Activated T-helper 17 cell treated with anti-CD3 and anti-CD28 coated beads, Interleukin-2, amount 50 U/mL, for 72 hours (primary cell): Measurements from ENCODE around the gene VGLL2. TPM values are rescaled to one million over a fixed set of nuclear protein-coding genes. Genes with fewer than 3 reads are reported as not detected.

ENCODE experiments used
- ATAC-seq: fragments of 150-1000 bp; cut with Tn5 transposase; replicated peaks from 2 replicates; pipeline ENCODE4 v1.10.0; 2021; ENCODE audit warnings: mild to moderate bottlenecking, moderate library complexity
- H3K27ac Mint-ChIP-seq: one replicate; pipeline ENCODE4 v1.8.0; 2022; ENCODE audit warnings: mixed read lengths
- H3K27me3 Mint-ChIP-seq: one replicate; pipeline ENCODE4 v1.8.0; 2022; ENCODE audit warnings: mixed read lengths
- H3K36me3 Mint-ChIP-seq: one replicate; pipeline ENCODE4 v1.8.0; 2022; ENCODE audit warnings: low read depth, mild to moderate bottlenecking, mixed read lengths
- H3K4me1 Mint-ChIP-seq: one replicate; pipeline ENCODE4 v1.8.0; 2022; ENCODE audit warnings: mixed read lengths
- H3K4me3 Mint-ChIP-seq: one replicate; pipeline ENCODE4 v1.8.0; 2022; ENCODE audit warnings: mild to moderate bottlenecking, mixed read lengths
- H3K9me3 Mint-ChIP-seq: one replicate; pipeline ENCODE4 v1.8.0; 2022; ENCODE audit warnings: mixed read lengths
- total RNA-seq, 2 donors: library from RNA; stranded (reverse); gene quantifications; one replicate each; pipeline ENCODE4 v1.2.3, GENCODE V29; 2022

VGLL2 gene
- total RNA-seq, 2 donors from 2014 or later, result not detected

DNA sequence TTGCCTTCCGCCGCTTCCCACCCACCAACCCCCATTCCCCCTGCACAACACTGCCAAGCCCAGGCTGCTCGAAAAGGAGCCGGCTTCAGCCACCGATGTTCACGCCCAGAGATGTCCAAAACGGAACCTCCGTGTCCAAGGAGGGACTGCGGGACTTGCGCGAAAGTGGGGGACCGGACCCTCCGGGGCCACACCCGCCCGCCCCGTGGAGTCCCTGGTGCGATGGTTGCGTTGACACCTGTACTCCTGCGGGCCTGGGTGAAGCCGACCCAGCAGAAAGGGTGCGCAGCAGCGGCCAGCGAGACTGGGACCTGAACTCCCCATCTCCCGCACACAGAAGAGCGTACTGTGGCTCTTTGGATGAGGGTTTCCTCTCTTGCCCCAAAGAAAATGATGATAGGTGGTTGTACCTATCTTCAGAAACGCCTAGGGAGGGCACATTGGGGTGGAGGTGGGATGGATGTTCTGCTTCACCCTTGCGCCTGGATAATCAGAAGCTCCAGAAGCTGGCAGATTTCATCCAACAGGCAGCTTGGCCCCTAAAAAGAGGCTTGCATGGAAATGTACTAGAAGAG, 1.9 kb upstream of the VGLL2 start:
- peaks cover 4% of the 10 kb centered on the region for H3K4me1 Mint-ChIP-seq
- no peak for ATAC-seq
- no peaks in the 10 kb centered on the region for H3K9me3 Mint-ChIP-seq
- no peak overlapping the region for H3K4me3 Mint-ChIP-seq
- no peaks in the 10 kb centered on the region for H3K36me3 Mint-ChIP-seq
- H3K27ac Mint-ChIP-seq, result no peak overlapping the region
- H3K27me3 Mint-ChIP-seq, result peaks cover 62% of the 10 kb centered on the region

DNA sequence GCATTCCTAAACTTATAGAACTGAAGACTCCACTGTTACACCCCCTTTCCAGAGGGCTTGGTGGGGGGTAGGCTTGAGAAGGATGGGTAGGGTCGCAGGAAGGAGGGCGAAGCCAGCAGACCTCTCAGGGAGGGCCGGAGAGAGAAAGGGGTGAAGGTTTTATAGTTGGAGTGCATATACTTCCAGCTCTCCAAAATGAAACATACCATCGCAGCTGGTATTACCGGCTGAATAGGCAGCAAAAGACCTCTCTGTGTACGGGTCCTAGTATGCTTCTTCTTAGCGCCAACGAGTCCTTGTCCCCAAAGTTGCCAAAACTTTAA, 1.0 kb upstream of the VGLL2 start:
- peaks cover 71% of the 10 kb centered on the region for H3K27me3 Mint-ChIP-seq
- no peak overlapping the region for H3K27ac Mint-ChIP-seq
- H3K36me3 Mint-ChIP-seq, result no peaks in the 10 kb centered on the region
- H3K4me1 Mint-ChIP-seq, result peaks cover 4% of the 10 kb centered on the region
- no peak for ATAC-seq
- H3K9me3 Mint-ChIP-seq, result no peaks in the 10 kb centered on the region
- H3K4me3 Mint-ChIP-seq, result peak overlapping the region; percentile 55

DNA sequence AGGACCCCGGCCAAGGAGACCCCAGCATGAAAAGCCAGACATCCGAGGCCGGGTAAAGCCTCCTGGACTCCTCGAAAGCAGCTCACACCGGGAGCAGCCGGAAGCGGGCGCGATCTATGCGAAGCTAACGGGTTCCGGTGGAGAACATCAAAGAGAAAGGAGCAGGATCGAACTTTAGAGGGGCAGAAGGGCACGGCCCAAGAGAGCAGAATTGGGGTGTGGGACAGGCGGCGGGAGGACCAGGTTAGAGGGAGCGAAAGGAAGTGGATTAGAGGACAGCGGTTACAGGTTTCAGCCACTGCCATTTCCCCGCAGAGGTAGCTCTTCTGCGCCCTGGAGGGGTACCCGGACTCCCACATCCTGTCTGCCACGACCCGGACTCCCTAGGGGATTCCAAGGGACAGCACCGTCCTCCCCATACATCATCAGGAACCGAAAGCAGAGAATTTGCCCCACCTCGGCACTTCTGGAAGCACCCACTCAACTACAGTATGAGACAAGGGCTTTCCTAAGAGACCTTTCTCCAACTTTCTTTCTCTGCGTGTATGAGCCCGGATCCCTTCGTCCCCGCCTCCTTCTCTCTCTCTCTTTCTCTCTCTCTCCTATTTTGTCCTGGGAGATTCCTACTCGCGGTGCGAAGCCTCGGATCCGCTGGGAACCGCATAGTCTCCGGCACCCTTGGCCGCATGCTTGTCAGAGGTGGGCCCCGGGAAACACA, 507 bp upstream of the VGLL2 start:
- ATAC-seq, result peak; percentile 79
- Mint-ChIP-seq H3K27ac (no peak overlapping the region), H3K9me3 (no peaks in the 10 kb centered on the region), H3K4me3 (peak overlapping the region; percentile 55), H3K27me3 (peaks cover 73% of the 10 kb centered on the region), H3K4me1 (peaks cover 4% of the 10 kb centered on the region), H3K36me3 (no peaks in the 10 kb centered on the region)

DNA sequence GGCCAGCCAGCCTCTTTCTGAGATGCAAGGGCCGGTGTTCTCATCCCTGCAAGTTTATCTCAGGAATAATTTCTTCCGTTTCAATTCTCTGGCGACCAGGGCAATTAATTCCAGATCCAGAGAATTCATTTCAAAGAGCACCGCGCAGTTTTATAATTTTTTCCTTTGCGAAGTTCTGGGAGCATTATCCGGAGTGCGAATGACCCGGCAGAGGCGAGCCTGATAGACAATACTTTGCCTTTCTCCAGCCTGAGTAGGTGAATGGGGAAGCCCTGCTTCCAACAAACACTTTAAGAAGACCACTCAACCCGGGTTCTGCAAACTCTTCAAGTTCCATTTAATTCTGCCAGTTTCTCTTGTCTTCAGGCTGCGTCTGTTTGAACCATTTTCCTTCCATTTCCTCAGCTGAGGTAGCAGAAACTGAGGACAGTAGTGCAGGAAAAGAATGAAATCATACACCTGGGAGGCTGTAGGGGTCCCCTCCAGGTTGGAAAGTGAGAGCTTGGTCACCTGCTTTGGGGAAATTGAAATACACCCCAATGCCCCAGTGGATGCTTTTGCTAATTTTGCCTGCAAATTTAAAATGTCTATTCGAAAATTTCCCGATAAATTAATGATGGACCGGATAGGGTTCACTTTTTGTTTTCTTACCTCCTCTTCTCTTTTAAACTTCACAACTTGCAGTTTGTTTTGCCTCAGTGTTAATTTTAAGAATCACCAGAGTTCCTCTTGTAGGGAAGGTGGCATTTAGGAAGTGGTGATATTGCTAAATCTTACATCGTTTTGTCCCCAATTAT, 1.1 kb downstream of the VGLL2 start:
- no peak overlapping the region for H3K27ac Mint-ChIP-seq
- no peak for ATAC-seq
- no peak overlapping the region for H3K4me3 Mint-ChIP-seq
- peaks cover 4% of the 10 kb centered on the region for H3K4me1 Mint-ChIP-seq
- no peaks in the 10 kb centered on the region for H3K9me3 Mint-ChIP-seq
- H3K36me3 Mint-ChIP-seq, result no peaks in the 10 kb centered on the region
- peaks cover 74% of the 10 kb centered on the region for H3K27me3 Mint-ChIP-seq

DNA sequence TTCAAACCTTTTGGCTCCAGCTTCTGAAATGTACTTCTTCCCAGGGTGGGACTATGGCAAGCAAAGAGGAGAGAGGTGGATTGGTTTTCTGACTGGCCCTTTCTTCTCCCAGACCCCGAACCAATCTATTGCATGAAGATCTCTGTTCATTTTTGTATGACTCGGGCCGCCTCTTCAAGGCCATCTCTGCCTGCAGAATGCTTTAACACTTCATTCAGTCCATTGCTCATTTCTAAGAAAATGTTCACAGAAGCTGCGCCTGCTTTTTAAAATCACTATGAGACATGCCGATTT, 1.6 kb downstream of the VGLL2 start:
- Mint-ChIP-seq H3K4me3 (no peak overlapping the region), H3K9me3 (no peaks in the 10 kb centered on the region), H3K36me3 (no peaks in the 10 kb centered on the region), H3K27me3 (peaks cover 76% of the 10 kb centered on the region), H3K27ac (no peak overlapping the region), H3K4me1 (peaks cover 4% of the 10 kb centered on the region)
- no peak for ATAC-seq

DNA sequence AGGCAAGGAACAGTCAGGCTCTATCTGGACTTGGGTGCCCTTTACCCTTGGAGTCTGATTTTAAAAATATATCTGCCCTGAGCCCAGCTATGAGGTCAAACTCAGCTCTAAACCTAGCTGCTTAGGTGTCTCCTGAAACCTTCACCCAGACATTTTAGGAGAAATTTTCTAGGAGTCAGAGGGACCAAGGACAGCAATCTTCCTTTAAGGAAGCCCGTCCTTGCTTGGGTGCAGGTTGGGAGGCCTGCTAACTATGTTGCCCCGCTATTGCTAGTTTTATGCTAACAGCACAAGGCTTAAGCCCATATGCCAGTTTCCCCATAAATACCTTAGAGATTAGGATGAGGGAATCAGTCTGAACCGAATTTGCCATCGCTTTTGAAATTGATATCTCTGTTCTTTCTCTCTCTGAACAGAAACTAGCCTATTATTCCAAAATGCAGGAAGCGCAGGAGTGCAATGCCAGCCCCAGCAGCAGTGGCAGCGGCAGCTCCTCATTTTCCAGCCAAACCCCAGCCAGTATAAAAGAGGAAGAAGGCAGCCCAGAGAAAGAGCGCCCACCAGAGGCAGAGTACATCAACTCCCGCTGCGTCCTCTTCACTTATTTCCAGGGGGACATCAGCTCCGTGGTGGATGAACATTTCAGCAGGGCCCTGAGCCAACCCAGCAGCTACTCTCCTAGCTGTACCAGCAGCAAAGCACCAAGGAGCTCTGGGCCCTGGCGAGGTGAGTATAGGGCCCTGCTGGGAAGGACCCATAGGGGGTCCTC, 2.6 kb downstream of the VGLL2 start:
- Mint-ChIP-seq H3K27me3 (peaks cover 79% of the 10 kb centered on the region), H3K36me3 (no peaks in the 10 kb centered on the region), H3K4me3 (no peak overlapping the region), H3K4me1 (peaks cover 4% of the 10 kb centered on the region), H3K27ac (no peak overlapping the region), H3K9me3 (no peaks in the 10 kb centered on the region)
- ATAC-seq, result no peak

DNA sequence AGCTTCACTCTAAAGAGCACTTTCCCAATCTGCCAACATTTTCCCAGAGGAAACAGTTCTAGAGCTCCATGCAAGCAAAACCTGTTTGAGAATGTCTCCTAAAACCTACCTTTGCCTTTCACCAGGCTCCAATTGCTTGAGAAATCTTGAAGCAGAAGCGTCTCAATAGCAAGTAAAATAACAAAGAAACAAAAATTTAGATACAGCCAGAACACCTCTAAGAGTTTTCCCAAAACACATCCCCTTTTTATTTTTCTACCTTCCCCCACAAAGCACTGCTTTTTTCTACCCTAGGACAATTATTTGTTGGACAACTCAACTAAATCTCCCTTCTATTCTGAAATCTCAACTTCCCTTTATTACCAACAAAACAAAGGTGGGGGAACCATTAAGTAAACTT, 3.6 kb downstream of the VGLL2 start:
- peaks cover 4% of the 10 kb centered on the region for H3K4me1 Mint-ChIP-seq
- peaks cover 80% of the 10 kb centered on the region for H3K27me3 Mint-ChIP-seq
- H3K4me3 Mint-ChIP-seq, result no peak overlapping the region
- no peak for ATAC-seq
- no peak overlapping the region for H3K27ac Mint-ChIP-seq
- H3K36me3 Mint-ChIP-seq, result no peaks in the 10 kb centered on the region
- no peaks in the 10 kb centered on the region for H3K9me3 Mint-ChIP-seq

DNA sequence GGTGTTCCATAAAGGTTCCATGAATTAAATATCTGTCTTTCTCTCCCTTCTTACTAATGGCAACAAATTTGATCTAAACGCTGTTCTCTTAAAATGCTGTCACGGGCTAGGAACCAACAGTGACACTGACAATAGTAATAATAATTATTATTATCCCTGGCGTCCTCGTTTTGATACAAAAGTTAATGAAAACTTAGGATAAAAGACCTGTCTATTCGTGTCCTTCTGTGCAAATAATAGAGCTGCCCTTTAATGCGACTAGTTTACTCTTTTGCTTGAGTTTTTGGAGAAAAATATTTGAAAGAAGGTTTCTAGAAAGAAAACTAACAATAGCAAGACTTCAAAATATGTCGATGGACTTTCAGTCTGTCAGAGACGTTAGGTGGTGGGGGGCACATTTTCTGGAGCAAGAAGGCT, 4.3 kb downstream of the VGLL2 start:
- ATAC-seq, result no peak
- no peaks in the 10 kb centered on the region for H3K36me3 Mint-ChIP-seq
- H3K27ac Mint-ChIP-seq, result no peak overlapping the region
- H3K27me3 Mint-ChIP-seq, result peaks cover 76% of the 10 kb centered on the region
- H3K4me1 Mint-ChIP-seq, result peaks cover 3% of the 10 kb centered on the region
- H3K4me3 Mint-ChIP-seq, result no peak overlapping the region
- no peaks in the 10 kb centered on the region for H3K9me3 Mint-ChIP-seq

DNA sequence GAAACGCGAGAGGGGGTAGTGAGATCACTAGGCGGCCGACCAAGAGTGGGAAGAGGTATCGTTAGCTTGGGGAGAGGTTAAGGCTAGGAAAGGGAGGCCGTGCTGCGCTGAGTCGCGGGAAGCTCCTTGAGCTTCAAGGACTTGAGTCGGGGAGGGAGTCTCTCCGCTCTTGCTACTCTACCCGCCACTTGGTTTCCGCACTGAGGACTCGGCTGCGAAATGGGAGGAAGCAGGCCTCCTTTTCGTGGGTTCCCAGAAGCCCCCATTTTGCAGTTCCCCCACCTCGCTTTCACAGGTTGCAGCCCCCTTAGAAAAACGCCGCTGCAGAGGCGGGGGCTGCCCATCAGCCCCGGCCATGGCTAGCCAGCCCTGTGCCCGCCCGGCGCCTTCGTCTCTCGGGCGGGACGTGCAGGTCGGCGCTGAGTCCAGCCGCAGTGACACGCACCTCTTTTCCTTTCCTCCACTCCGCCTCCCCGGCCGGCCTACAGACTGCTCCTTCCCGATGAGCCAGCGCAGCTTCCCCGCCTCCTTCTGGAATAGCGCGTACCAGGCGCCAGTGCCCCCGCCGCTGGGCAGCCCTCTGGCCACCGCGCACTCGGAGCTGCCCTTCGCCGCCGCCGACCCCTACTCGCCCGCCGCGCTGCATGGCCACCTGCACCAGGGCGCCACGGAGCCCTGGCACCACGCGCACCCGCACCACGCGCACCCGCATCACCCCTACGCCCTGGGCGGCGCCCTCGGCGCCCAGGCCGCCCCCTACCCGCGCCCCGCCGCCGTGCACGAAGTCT, 4.9 kb downstream of the VGLL2 start:
- no peak overlapping the region for H3K27ac Mint-ChIP-seq
- H3K9me3 Mint-ChIP-seq, result no peaks in the 10 kb centered on the region
- H3K36me3 Mint-ChIP-seq, result no peaks in the 10 kb centered on the region
- no peak overlapping the region for H3K4me3 Mint-ChIP-seq
- no peak for ATAC-seq
- peaks cover 76% of the 10 kb centered on the region for H3K27me3 Mint-ChIP-seq
- H3K4me1 Mint-ChIP-seq, result no peaks in the 10 kb centered on the region

DNA sequence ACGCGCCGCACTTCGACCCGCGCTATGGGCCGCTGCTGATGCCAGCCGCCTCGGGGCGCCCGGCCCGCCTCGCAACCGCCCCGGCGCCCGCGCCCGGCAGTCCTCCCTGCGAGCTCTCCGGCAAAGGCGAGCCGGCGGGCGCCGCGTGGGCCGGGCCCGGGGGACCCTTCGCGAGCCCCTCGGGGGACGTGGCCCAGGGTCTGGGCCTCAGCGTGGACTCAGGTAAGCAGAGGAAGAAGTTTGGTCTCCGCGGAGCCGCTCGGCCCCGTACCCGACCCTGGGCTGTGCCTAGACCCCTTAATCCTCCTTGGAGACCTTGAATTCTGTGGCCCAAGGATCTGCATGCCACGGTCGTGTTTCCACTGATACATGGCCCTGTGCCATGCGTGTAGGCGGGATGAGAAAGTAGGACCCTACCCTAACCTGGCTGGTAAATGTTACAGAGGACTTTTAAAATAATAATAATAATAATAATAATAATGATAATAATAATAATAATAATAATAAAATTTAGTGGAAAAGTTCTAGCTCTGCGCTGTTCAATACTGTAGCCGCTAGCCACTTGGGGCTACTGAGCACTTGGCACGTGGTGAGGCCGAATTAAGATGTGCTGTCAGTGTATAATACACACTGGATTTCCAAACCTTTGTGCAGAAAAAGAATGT, 5.6 kb downstream of the VGLL2 start:
- Mint-ChIP-seq H3K4me1 (no peaks in the 10 kb centered on the region), H3K4me3 (no peak overlapping the region)
- ATAC-seq, result no peak

DNA sequence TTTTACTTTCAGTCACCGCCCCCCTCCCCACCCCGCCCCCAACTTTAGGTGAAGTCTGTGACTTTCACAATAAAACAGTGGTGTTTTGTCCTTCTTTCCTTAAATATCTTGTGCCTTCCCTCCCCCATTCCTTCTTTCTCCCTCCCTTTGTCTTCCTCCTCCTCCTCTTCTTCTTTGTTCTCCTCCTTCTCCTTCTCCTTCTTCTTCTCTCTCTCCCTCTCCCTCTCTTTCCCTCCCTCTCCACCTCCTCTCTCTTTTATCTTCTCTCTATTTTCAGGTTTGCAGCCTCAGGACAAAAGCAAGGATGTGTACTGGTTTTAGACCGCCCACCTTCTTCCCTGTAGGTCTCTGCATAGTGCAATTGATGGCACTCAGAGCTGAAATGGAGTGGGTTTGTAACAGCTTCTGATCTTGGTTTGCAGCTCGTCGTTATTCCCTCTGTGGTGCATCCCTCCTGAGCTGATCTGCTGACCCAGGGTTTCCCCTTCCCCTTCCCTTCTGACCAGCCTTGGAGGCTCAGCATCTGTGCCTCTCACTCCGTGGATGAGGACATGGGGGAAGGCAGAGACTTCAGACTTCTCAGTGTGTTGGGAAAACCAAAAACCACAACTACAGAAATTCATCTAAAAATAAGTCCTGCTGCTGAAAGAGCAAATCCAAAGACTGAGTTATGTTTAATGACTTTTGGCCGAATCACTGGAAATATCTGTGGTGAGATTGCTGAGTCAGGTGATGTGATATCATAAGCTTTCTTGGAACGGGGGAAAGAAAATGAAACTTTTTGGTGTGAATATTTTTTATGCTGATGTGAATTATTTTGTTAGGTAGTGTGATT, 6.9 kb downstream of the VGLL2 start:
- no peak overlapping the region for H3K4me3 Mint-ChIP-seq
- H3K9me3 Mint-ChIP-seq, result no peaks in the 10 kb centered on the region
- H3K27me3 Mint-ChIP-seq, result peaks cover 74% of the 10 kb centered on the region
- no peak overlapping the region for H3K27ac Mint-ChIP-seq
- H3K4me1 Mint-ChIP-seq, result no peaks in the 10 kb centered on the region
- H3K36me3 Mint-ChIP-seq, result no peaks in the 10 kb centered on the region
- ATAC-seq, result no peak

More for the DNA sequence above, 5.6 kb downstream of the VGLL2 start:
- H3K9me3 Mint-ChIP-seq, result no peaks in the 10 kb centered on the region
- H3K36me3 Mint-ChIP-seq, result no peaks in the 10 kb centered on the region
- H3K27me3 Mint-ChIP-seq, result peaks cover 81% of the 10 kb centered on the region
- no peak overlapping the region for H3K27ac Mint-ChIP-seq

DNA sequence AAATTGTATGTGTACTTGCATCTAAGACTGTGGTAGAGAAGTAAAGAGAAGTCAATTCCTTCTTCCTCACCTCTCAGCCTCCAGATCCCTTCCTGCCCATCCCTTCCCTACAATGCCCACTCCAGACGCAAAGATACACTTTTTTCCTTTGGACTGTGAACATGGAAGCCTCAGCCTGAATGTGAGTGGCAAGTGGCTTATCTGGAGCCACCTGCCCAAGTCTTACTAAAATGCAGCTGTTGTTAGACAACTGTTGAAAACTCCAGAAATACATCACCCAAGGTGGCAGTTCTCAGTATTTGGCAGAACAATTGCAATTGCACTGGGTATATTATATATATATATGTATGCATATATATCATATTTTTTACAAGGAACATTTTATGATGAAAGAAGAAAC, 7.5 kb downstream of the VGLL2 start:
- Mint-ChIP-seq H3K9me3 (no peaks in the 10 kb centered on the region), H3K4me3 (no peak overlapping the region), H3K27ac (no peak overlapping the region), H3K36me3 (no peaks in the 10 kb centered on the region), H3K27me3 (peaks cover 67% of the 10 kb centered on the region), H3K4me1 (no peaks in the 10 kb centered on the region)
- no peak for ATAC-seq

DNA sequence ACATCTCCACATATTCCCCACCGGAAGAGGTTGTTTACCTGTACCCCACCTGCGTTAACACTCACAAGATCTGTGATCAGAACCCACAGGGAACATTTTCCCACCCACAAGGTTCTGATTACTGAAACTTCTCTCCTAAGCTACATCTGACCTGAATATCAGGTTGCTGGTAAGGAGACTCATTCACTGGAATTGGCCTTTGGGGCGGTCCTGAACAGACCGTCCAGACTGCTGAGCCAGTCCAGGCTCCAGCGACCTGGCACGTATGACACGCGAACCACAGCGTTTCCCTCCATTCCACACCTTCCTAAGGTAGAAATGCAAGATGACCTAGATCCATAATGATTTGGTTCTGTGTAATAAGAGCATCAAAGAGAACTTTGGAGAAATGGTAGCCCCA, 9.8 kb downstream of the VGLL2 start:
- Mint-ChIP-seq H3K4me3 (no peak overlapping the region), H3K4me1 (no peaks in the 10 kb centered on the region), H3K27ac (no peak overlapping the region), H3K27me3 (peaks cover 50% of the 10 kb centered on the region), H3K36me3 (no peaks in the 10 kb centered on the region), H3K9me3 (no peaks in the 10 kb centered on the region)
- ATAC-seq, result no peak
